ENCODE results near the gene ZNF736. TPM values are rescaled to one million over a fixed set of nuclear protein-coding genes. Genes with fewer than 3 reads are reported as not detected.
A peak's percentile ranks its signal among the peaks of the same experiment; 100 is the strongest.

ZNF736 gene
- total RNA-seq, 3 donors from 2014 or later = 16.3 to 32.5 (median 28.5) TPM

DNA sequence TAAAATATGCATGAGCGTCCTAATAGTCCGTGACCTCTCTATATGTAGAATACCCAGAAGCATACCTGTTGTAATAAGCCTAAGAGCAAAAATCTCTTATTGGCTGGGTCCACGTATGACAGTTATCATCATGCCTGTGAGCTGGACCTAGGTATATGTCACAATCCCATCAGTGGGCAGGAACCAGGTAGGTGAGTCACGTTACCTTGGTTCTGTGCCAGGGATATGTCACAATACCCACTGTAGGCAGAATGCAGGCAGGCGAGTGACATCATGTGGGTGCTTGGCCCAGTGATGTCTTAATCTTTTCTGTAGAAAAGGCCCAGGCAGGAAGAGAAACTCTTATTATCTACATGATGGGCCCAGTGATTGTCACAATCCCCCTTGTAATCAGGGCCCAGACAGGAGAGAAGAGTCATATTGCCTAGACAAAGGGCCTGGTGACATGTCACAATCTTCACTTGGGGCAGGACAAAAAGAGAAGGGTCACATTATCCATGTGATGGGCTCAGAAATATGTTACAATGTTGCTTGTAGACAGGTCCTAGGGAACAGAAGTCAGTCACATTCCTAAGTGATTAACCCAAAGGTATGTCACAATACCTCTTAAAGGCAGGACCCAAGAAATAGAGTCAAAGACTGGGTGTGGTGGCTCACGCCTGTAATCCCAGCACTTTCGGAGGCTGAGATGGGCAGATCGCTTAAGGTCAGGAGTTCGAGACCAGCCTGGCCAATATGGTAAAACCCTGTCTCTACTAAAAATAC lies 12.9 kb upstream of the ZNF736 start:
- intact Hi-C loops (cut with DNase I; ENCODE audit: low total_unique reads) = no loop called here

DNA sequence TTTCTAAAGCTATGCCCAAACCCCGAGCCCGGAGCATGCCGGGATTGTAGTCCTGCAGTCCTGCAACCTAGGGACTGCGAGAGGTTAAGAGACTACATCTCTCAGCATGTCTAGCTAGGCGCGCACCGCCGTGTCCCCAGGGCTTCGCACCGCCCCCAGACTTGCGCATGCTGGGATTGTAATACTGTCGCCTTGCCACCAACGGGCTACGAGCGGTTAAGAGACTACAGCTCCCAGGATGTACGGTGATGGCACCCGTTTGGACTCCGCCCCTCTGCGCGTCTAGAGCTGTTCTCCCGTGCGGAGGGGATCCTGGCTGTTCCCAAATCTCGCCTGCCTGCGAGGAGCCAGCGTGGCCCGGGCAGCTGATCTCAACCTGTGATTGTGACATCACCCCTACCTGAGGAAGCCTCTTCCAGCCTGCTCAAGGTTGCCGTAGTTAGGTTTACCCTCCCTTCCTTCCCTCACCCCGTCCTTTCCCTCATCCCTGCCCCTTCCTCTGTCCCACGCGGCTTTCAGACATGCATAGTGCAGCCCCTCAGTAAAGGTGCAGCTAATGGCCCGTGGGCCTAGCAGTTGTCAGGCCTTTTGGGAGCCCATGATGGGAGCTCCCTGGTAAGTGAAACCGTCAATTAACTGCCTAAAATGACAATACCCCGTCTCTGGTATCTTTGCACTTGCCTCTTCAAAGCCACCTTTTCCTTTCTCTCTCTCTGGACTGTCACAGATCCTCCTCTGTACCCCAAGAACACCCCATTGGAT lies 6.3 kb upstream of the ZNF736 start:
- peak; percentile 92 to 95 for DNase-seq (ENCODE audit: low spot score in 2 of 2)
- Histone ChIP-seq H3K9me3 (no peaks in the 10 kb centered on the region), H3K27ac (peak overlapping the region; percentile 94 to 97), H3K36me3 (no peaks in the 10 kb centered on the region), H3K4me3 (peak overlapping the region; percentile 49 to 79 (median 62)), H3K27me3 (no peaks in the 10 kb centered on the region), H3K4me1 (peaks cover 0 to 7% of the 10 kb centered on the region in 2 donors)
- intact Hi-C loops (cut with DNase I; ENCODE audit: low total_unique reads) = no loop called here
- TF ChIP-seq POLR2AphosphoS5 (IDR thresholded peaks at IDR 0.05) = peak; percentile 58 to 79 (median 65)
- no peak for TF ChIP-seq POLR2A (IDR thresholded peaks at IDR 0.05)
- TF ChIP-seq, protein P1, sequence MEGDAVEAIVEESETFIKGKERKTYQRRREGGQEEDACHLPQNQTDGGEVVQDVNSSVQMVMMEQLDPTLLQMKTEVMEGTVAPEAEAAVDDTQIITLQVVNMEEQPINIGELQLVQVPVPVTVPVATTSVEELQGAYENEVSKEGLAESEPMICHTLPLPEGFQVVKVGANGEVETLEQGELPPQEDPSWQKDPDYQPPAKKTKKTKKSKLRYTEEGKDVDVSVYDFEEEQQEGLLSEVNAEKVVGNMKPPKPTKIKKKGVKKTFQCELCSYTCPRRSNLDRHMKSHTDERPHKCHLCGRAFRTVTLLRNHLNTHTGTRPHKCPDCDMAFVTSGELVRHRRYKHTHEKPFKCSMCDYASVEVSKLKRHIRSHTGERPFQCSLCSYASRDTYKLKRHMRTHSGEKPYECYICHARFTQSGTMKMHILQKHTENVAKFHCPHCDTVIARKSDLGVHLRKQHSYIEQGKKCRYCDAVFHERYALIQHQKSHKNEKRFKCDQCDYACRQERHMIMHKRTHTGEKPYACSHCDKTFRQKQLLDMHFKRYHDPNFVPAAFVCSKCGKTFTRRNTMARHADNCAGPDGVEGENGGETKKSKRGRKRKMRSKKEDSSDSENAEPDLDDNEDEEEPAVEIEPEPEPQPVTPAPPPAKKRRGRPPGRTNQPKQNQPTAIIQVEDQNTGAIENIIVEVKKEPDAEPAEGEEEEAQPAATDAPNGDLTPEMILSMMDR (IDR thresholded peaks at IDR 0.05) = peak in 2 of 3 donors; percentile 41 to 48

More for the DNA sequence above, 12.9 kb upstream of the ZNF736 start:
- Histone ChIP-seq H3K9me3 (no peaks in the 10 kb centered on the region), H3K4me3 (no peak overlapping the region), H3K27ac (no peak overlapping the region), H3K4me1 (no peaks in the 10 kb centered on the region), H3K27me3 (no peaks in the 10 kb centered on the region), H3K36me3 (no peaks in the 10 kb centered on the region)
- TF ChIP-seq, protein P1 (IDR thresholded peaks at IDR 0.05) = no peak
- TF ChIP-seq POLR2A (IDR thresholded peaks at IDR 0.05) (no peak), POLR2AphosphoS5 (IDR thresholded peaks at IDR 0.05) (no peak)
- peak in 1 of 2 donors; percentile 26 for DNase-seq (ENCODE audit: low spot score in 2 of 2)

DNA sequence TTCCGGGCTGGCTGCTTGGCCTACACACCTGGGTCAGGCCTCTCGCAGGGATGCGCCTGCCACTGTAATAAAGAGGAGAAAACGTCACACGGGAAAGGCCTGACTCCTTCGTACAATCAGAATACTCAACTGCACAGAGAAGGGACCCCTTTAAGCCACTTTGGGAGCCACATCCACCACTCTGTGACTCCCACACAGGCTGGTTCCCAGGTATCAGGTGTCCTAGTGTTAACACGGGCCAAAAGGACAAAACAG lies 5.8 kb upstream of the ZNF736 start:
- Histone ChIP-seq H3K4me1 (peaks cover 0 to 7% of the 10 kb centered on the region in 2 donors), H3K27me3 (no peaks in the 10 kb centered on the region), H3K4me3 (peak overlapping the region; percentile 49 to 79 (median 62)), H3K9me3 (no peaks in the 10 kb centered on the region), H3K27ac (peak overlapping the region; percentile 94 to 97), H3K36me3 (no peaks in the 10 kb centered on the region)
- TF ChIP-seq POLR2A (IDR thresholded peaks at IDR 0.05) (no peak), POLR2AphosphoS5 (IDR thresholded peaks at IDR 0.05) (no peak)
- TF ChIP-seq, protein P1 (IDR thresholded peaks at IDR 0.05) = no peak
- intact Hi-C loops (cut with DNase I; ENCODE audit: low total_unique reads) = no loop called here
- no peak for DNase-seq (ENCODE audit: low spot score in 2 of 2)

DNA sequence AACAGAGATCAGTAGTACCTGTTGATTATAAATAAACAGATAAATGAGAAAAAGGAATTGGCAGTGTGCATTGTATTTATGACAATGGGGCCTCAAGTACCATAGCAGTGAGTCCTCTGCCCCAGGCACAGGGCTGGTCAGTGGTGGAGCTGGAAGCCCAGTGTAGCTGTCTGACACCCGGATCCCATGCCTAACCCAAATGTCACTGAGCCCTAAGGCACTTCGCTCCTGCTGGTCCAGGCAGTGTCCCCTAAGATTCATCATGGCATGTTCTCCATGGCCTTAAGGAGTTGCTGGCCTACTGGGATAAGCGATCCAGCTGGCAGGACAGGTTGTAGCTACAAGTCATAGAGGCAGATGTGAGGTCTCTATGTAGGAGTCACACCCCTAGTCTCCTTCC lies 3.3 kb upstream of the ZNF736 start:
- no peak for TF ChIP-seq POLR2A (IDR thresholded peaks at IDR 0.05)
- TF ChIP-seq, protein P1 (IDR thresholded peaks at IDR 0.05) = no peak
- no peak for TF ChIP-seq POLR2AphosphoS5 (IDR thresholded peaks at IDR 0.05)
- intact Hi-C loops (cut with DNase I; ENCODE audit: low total_unique reads) = no loop called here

DNA sequence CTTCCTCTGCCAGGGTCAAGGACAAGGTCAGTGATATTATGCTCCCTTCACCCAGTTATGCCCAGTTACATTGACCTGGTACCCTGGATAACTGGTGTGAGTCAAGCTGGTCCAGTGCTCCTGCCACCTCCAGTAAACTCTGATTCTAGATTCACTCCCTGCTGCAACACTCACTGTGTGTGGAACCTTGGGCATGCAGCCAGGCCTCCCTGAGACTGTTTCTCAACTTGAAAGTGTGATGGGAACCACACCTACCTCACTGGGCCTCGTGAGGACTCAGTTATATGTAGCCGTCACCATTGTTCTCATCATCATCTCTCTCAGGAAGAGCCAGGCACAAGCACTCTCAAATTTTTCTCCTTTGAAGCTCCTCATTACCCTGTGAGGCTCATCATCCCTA lies 935 bp upstream of the ZNF736 start:
- Histone ChIP-seq H3K9me3 (no peaks in the 10 kb centered on the region), H3K27me3 (no peaks in the 10 kb centered on the region), H3K36me3 (no peaks in the 10 kb centered on the region), H3K27ac (peak overlapping the region in 1 of 2 donors; percentile 89), H3K4me3 (no peak overlapping the region), H3K4me1 (peaks cover 4 to 10% of the 10 kb centered on the region in 2 donors)
- no peak for DNase-seq (ENCODE audit: low spot score in 2 of 2)
- intact Hi-C loops (cut with DNase I; ENCODE audit: low total_unique reads) = no loop called here
- no peak for TF ChIP-seq POLR2A (IDR thresholded peaks at IDR 0.05)
- no peak for TF ChIP-seq POLR2AphosphoS5 (IDR thresholded peaks at IDR 0.05)
- TF ChIP-seq, protein P1 (IDR thresholded peaks at IDR 0.05) = no peak

More for the DNA sequence above, 3.3 kb upstream of the ZNF736 start:
- H3K4me1 ChIP-seq = peaks cover 7 to 9% of the 10 kb centered on the region in 2 donors
- no peak for DNase-seq (ENCODE audit: low spot score in 2 of 2)
- H3K36me3 ChIP-seq = no peaks in the 10 kb centered on the region
- H3K27me3 ChIP-seq = no peaks in the 10 kb centered on the region
- no peaks in the 10 kb centered on the region for H3K9me3 ChIP-seq
- no peak overlapping the region for H3K4me3 ChIP-seq
- no peak overlapping the region for H3K27ac ChIP-seq
